Mesendoderm (in vitro differentiated cells): ENCODE measurements around the gene KRT2.
"Not testable (repeated sequence)": the region's sequence is repeated elsewhere in the genome, so short reads cannot be mapped to it uniquely, and the experiment has no call there.

Experiments
- DNase-seq: peaks from one replicate; pipeline ENCODE4 v3.0.0; 2013
- H2AK5ac ChIP-seq: 2 replicates; pipeline ENCODE4 v1.6.1; 2013; ENCODE audit warnings: low read length, inconsistent platforms
- H2BK120ac ChIP-seq: 2 replicates; pipeline ENCODE4 v1.6.1; 2013; ENCODE audit warnings: low read depth, mild to moderate bottlenecking, low read length, moderate library complexity, mixed read lengths
- H2BK15ac ChIP-seq: replicated peaks from 2 replicates; pipeline ENCODE4 v1.6.1; 2013; ENCODE audit warnings: low read depth, mild to moderate bottlenecking, moderate library complexity
- H2BK5ac ChIP-seq: 2 replicates; pipeline ENCODE4 v1.6.1; 2013; ENCODE audit warnings: low read length, inconsistent platforms
- H3K18ac ChIP-seq: 2 replicates; pipeline ENCODE4 v1.6.1; 2013; ENCODE audit warnings: mild to moderate bottlenecking, low read length, mixed read lengths
- H3K23ac ChIP-seq: one replicate; pipeline ENCODE4 v1.6.1; 2013; ENCODE audit warnings: low read length
- H3K27ac ChIP-seq: 2 replicates; pipeline ENCODE4 v1.5.1; 2013; ENCODE audit warnings: low read depth, mild to moderate bottlenecking, inconsistent platforms, low read length, moderate library complexity
- H3K27me3 ChIP-seq: 2 replicates; pipeline ENCODE4 v1.6.1; 2013; ENCODE audit warnings: low read length, control low read depth, mild to moderate bottlenecking, inconsistent platforms; ENCODE audit not compliant: insufficient read depth, poor library complexity
- H3K36me3 ChIP-seq: 2 replicates; pipeline ENCODE4 v1.6.1; 2013; ENCODE audit warnings: low read length, inconsistent platforms; ENCODE audit not compliant: control insufficient read depth, insufficient read depth
- H3K4ac ChIP-seq: one replicate; pipeline ENCODE4 v1.6.1; 2013; ENCODE audit warnings: low read depth, mild to moderate bottlenecking, low read length, moderate library complexity
- H3K4me1 ChIP-seq: 2 replicates; pipeline ENCODE4 v1.6.1; 2013; ENCODE audit warnings: low read depth, low read length, inconsistent platforms; ENCODE audit not compliant: control insufficient read depth
- H3K4me2 ChIP-seq: 2 replicates; pipeline ENCODE4 v1.6.1; 2013; ENCODE audit warnings: low read length
- H3K4me3 ChIP-seq: 2 replicates; pipeline ENCODE4 v1.5.1; 2013; ENCODE audit warnings: mild to moderate bottlenecking, low read length
- H3K56ac ChIP-seq: one replicate; pipeline ENCODE4 v1.6.1; 2013; ENCODE audit warnings: low read length
- H3K79me1 ChIP-seq: 2 replicates; pipeline ENCODE4 v1.6.1; 2013; ENCODE audit warnings: low read length, inconsistent platforms
- H3K79me2 ChIP-seq: 2 replicates; pipeline ENCODE4 v1.6.1; 2013; ENCODE audit warnings: mild to moderate bottlenecking, low read length; ENCODE audit not compliant: control insufficient read depth, insufficient read depth
- H3K9ac ChIP-seq: 2 replicates; pipeline ENCODE4 v1.6.1; 2013; ENCODE audit warnings: low read length, inconsistent platforms
- H4K5ac ChIP-seq: one replicate; pipeline ENCODE4 v1.6.1; 2013; ENCODE audit warnings: low read length
- H4K8ac ChIP-seq: one replicate; pipeline ENCODE4 v1.6.1; 2013; ENCODE audit warnings: low read depth, mild to moderate bottlenecking, control low read depth, low read length, moderate library complexity
- WGBS: extraction: QIAGEN DNeasy Blood & Tissue Kit; methylation state at CpG from one replicate; pipeline ENCODE4 v1.1.7; 2013; ENCODE audit warnings: low lambda C conversion rate, missing lambda C conversion rate; ENCODE audit not compliant: insufficient coverage; ENCODE audit errors: extremely low coverage; 5-methylcytosine and 5-hydroxymethylcytosine counted together

Gene KRT2

DNA sequence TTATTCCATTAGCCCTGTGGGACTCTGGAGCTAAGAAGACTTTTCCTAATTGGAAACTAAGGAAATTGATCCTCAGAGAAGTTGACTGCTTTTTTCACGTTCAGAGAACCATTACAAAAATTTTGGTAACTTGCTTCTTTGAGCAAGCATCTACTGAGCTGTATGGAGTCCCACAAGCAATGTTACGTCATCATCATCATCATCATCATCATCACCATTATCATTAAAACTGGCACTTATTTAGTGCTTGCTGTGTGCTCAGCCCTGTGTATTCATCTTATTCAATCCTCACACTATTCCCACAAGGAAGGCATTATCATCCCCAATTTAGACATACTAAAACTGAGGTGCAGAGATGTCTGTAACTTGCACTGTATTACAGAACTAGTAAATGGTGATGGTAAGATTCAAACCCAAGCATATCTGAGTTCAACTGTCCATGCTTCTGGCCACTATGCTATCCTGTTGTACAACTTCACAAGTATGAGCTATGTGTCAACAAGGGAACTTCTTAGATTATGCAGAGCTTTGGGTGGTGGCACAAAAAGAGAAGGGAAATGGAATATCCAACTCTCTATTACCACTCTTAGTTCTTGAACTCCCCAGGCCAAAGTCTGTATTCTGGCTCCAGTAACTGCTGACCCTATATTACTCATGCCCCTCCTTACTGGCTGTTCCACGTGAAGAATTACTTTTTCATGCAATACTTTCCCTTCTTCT is 21.9 kb upstream of the KRT2 start:
- Histone ChIP-seq H3K18ac (no peak overlapping the region), H2BK120ac (no peak overlapping the region), H3K56ac (no peak overlapping the region), H3K27ac (no peak overlapping the region), H3K23ac (no peak overlapping the region), H4K8ac (no peak overlapping the region), H3K79me1 (no peaks in the 10 kb centered on the region), H3K9ac (no peak overlapping the region), H3K4me1 (no peaks in the 10 kb centered on the region), H3K4ac (no peak overlapping the region), H4K5ac (no peak overlapping the region), H2BK15ac (no peak overlapping the region), H3K27me3 (peaks cover 3% of the 10 kb centered on the region), H3K4me2 (no peak overlapping the region), H3K4me3 (no peak overlapping the region), H3K79me2 (no peaks in the 10 kb centered on the region), H2AK5ac (no peak overlapping the region), H2BK5ac (no peak overlapping the region), H3K36me3 (no peaks in the 10 kb centered on the region)
- WGBS, result no CpG with 5 or more reads among the region's 3 CpGs
- DNase-seq, result no peak

DNA sequence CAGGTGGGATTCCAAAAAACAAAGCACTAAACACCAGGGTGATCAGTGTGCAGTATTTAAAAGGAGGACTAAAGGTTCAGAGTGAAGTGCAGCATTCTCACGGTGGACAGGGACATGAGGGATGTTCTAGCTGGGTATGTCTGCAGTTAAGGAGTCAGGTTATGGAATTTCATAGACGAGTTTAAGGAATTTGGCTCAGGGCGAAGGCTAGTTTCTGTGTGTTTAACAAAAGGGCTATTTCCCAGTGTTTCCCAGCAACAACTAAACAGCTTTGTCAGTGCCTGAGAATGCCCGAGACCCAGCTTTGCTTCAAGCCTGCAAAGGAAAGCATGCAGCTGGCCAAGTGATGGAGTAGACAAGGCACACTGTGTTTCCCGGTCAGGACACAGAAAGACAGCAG is 21.2 kb upstream of the KRT2 start:
- Histone ChIP-seq H3K4me1 (no peaks in the 10 kb centered on the region), H2BK120ac (no peak overlapping the region), H3K9ac (no peak overlapping the region), H2BK15ac (no peak overlapping the region), H3K4me2 (no peak overlapping the region), H3K23ac (no peak overlapping the region), H2AK5ac (no peak overlapping the region), H3K79me1 (no peaks in the 10 kb centered on the region), H3K4me3 (no peak overlapping the region), H4K8ac (no peak overlapping the region), H3K27ac (no peak overlapping the region), H3K4ac (no peak overlapping the region), H2BK5ac (no peak overlapping the region), H3K27me3 (peaks cover 3% of the 10 kb centered on the region), H3K36me3 (no peaks in the 10 kb centered on the region), H4K5ac (no peak overlapping the region), H3K56ac (no peak overlapping the region), H3K79me2 (no peaks in the 10 kb centered on the region), H3K18ac (no peak overlapping the region)
- DNase-seq, result no peak
- WGBS, result no CpG with 5 or more reads among the region's 5 CpGs

DNA sequence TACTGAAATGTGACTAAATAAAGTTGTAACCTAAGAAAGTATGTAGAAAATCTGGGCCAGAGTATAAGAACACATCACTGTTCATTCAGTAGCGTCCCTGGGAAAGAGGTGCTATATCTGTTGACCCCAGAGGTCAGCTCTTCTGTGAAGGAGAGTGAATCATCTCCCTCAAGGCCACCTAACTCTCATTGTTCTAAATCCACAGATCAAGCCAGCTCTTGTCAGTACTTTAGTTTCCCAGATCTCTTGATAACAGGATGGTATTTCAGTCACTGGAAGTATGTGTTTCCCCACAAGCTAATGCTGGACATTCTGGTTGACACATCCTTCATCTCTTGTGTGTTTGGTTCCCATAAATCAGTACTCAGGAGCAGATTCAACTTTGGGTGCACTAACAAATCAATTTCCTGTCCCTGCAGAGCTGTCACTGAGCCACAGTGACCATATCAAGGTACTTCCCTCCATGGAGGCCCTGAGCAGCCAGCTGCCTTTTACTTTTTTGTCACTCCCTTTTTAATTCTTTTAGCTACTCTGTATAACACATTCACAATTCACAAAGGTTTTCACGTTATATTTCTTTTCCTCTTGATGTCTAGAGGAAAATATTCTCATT is 20.4 kb upstream of the KRT2 start:
- H3K18ac ChIP-seq, result no peak overlapping the region
- no peak overlapping the region for H2BK15ac ChIP-seq
- H4K5ac ChIP-seq, result no peak overlapping the region
- no peak overlapping the region for H3K9ac ChIP-seq
- no peak overlapping the region for H2BK120ac ChIP-seq
- H2BK5ac ChIP-seq, result no peak overlapping the region
- H3K4me2 ChIP-seq, result no peak overlapping the region
- H3K27me3 ChIP-seq, result peaks cover 3% of the 10 kb centered on the region
- H2AK5ac ChIP-seq, result no peak overlapping the region
- no CpG with 5 or more reads among the region's 2 CpGs for WGBS
- H3K56ac ChIP-seq, result no peak overlapping the region
- no peak overlapping the region for H3K23ac ChIP-seq
- no peak overlapping the region for H3K4ac ChIP-seq
- DNase-seq, result peak; percentile 66
- H3K4me3 ChIP-seq, result no peak overlapping the region
- H3K4me1 ChIP-seq, result no peaks in the 10 kb centered on the region
- no peak overlapping the region for H4K8ac ChIP-seq
- no peaks in the 10 kb centered on the region for H3K79me1 ChIP-seq
- no peak overlapping the region for H3K27ac ChIP-seq
- no peaks in the 10 kb centered on the region for H3K79me2 ChIP-seq
- H3K36me3 ChIP-seq, result no peaks in the 10 kb centered on the region

DNA sequence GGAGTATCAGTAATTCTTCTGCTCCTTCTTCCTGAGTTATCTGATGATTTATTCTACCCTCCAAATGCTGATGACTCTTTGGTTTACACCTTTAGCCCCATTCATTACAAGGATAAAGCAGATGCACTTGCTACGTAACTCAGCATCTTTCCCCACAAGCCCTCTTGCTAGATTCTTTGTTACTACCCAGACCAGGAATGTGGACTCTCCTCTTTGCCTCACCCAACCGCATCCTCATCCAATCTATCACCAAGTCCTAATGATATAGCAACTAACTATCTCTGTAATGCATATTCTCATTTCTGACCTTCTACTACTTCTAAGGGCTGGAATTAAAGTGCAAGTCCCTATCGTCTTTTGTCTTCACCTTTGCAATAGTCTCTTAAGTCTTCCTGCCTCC is 18.9 kb upstream of the KRT2 start:
- Histone ChIP-seq H3K18ac (no peak overlapping the region), H3K23ac (no peak overlapping the region), H3K4me1 (no peaks in the 10 kb centered on the region), H3K36me3 (no peaks in the 10 kb centered on the region), H3K79me2 (no peaks in the 10 kb centered on the region), H3K79me1 (no peaks in the 10 kb centered on the region), H2BK120ac (no peak overlapping the region), H3K9ac (no peak overlapping the region), H3K4me3 (no peak overlapping the region), H4K5ac (no peak overlapping the region), H4K8ac (no peak overlapping the region), H3K27me3 (peaks cover 3% of the 10 kb centered on the region), H3K4ac (no peak overlapping the region), H3K4me2 (no peak overlapping the region), H2BK5ac (no peak overlapping the region), H2AK5ac (no peak overlapping the region), H3K27ac (no peak overlapping the region), H3K56ac (no peak overlapping the region), H2BK15ac (no peak overlapping the region)
- no CpG with 5 or more reads among the region's 3 CpGs for WGBS
- DNase-seq, result no peak

DNA sequence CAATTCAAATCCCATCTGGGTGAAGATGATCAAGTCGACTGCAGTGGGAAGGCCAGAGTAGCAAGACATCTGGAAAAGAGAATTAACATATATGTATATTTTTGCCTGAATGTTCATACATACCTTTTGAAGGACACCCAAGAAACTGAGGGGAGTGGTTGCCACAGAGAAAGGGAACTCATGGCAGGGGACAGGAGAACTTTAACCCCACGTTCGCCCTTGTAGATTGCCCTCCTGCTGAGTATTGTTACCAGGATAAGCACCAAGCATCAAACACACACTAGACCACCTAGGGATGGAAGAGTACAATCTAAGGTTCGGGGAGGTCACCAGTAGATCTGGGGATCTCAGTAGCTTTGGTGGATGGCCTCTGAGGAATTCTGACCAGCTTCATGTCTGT is 18.5 kb upstream of the KRT2 start:
- H4K8ac ChIP-seq, result no peak overlapping the region
- no peak overlapping the region for H3K4me2 ChIP-seq
- no peak overlapping the region for H2AK5ac ChIP-seq
- no peak for DNase-seq
- no peak overlapping the region for H2BK5ac ChIP-seq
- peaks cover 3% of the 10 kb centered on the region for H3K27me3 ChIP-seq
- H3K79me2 ChIP-seq, result no peaks in the 10 kb centered on the region
- H3K36me3 ChIP-seq, result no peaks in the 10 kb centered on the region
- H4K5ac ChIP-seq, result no peak overlapping the region
- H3K79me1 ChIP-seq, result no peaks in the 10 kb centered on the region
- no peak overlapping the region for H3K4ac ChIP-seq
- no peak overlapping the region for H2BK15ac ChIP-seq
- H3K56ac ChIP-seq, result no peak overlapping the region
- H3K18ac ChIP-seq, result no peak overlapping the region
- no CpG with 5 or more reads among the region's 4 CpGs for WGBS
- no peak overlapping the region for H3K23ac ChIP-seq
- no peaks in the 10 kb centered on the region for H3K4me1 ChIP-seq
- no peak overlapping the region for H2BK120ac ChIP-seq
- no peak overlapping the region for H3K4me3 ChIP-seq
- H3K27ac ChIP-seq, result no peak overlapping the region
- no peak overlapping the region for H3K9ac ChIP-seq

DNA sequence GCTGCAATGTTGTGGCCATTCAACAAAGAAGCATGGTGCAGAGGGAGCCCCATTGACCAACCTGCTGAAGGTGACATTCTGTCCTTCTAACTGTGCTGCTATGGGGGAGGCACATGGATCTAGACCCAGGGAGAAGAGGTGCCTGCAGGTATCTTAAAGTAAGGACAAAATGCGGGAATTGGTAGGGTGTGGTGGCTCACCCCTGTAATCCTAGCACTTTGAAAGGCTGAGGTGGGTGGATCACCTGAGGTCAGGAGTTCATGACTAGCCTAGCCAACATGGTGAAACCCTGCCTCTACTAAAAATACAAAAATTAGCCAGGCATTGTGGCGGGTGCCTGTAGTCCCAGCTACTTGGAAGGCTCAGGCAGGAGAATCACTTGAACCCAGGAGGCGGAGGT is 17.9 kb upstream of the KRT2 start:
- not testable (repeated sequence) for H3K27me3 ChIP-seq

More for the DNA sequence above, 17.9 kb upstream of the KRT2 start:
- H3K9ac ChIP-seq, H3K4me2 ChIP-seq, H3K79me2 ChIP-seq, H3K4me1 ChIP-seq, H3K79me1 ChIP-seq, H3K36me3 ChIP-seq, H3K4ac ChIP-seq, H2BK120ac ChIP-seq, H3K23ac ChIP-seq, H3K18ac ChIP-seq, DNase-seq, H3K4me3 ChIP-seq, H3K56ac ChIP-seq, H2BK15ac ChIP-seq, H2AK5ac ChIP-seq, H4K5ac ChIP-seq, H3K27ac ChIP-seq, H4K8ac ChIP-seq, H2BK5ac ChIP-seq: not testable (repeated sequence)
- no CpG with 5 or more reads among the region's 3 CpGs for WGBS
